MCF 10A (cell line): ENCODE data around the gene UBA5. TPM values are rescaled to one million over a fixed set of nuclear protein-coding genes. Genes with fewer than 3 reads are reported as not detected.

Experiments
- BruUV-seq: library from RNA; stranded (reverse); fragments of 400-500 nt; replicated peaks from 2 replicates; lab custom pipeline; 2021; lab: Mats Ljungman, UMichigan
- CTCF ChIA-PET: fragments of 300-600 bp; sonication (Branson Sonifier 250); formaldehyde crosslinking; extraction: SDS; loops from one replicate; lab custom pipeline; 2021; ENCODE audit warnings: antibody characterized with exemption, inconsistent platforms; lab: Yijun Ruan, JAX
- POLR2A ChIA-PET: fragments of 300-600, 350-650 bp; sonication (Branson Sonifier 250); formaldehyde crosslinking; extraction: SDS; loops from one replicate; lab custom pipeline; 2020; ENCODE audit warnings: antibody characterized with exemption, inconsistent platforms; lab: Yijun Ruan, JAX
- DNase-seq: peaks from one replicate; pipeline ENCODE4 v3.0.0-alpha.2; 2018; ENCODE audit not compliant: unreplicated experiment
- H3K27ac Mint-ChIP-seq: one replicate; pipeline ENCODE4 v1.8.0; 2022; ENCODE audit warnings: mild to moderate bottlenecking, low read depth, mixed read lengths; ENCODE audit not compliant: unreplicated experiment
- H3K27me3 Mint-ChIP-seq: one replicate; pipeline ENCODE4 v1.8.0; 2022; ENCODE audit warnings: mixed read lengths; ENCODE audit not compliant: insufficient read depth, unreplicated experiment
- H3K36me3 Mint-ChIP-seq: one replicate; pipeline ENCODE4 v1.8.0; 2022; ENCODE audit warnings: mild to moderate bottlenecking, moderate library complexity, mixed read lengths; ENCODE audit not compliant: insufficient read depth, unreplicated experiment
- H3K4me1 Mint-ChIP-seq: one replicate; pipeline ENCODE4 v1.8.0; 2022; ENCODE audit warnings: mixed read lengths; ENCODE audit not compliant: insufficient read depth, unreplicated experiment
- H3K4me3 Mint-ChIP-seq: one replicate; pipeline ENCODE4 v1.8.0; 2022; ENCODE audit warnings: mild to moderate bottlenecking, moderate library complexity, mixed read lengths; ENCODE audit not compliant: unreplicated experiment
- H3K9me3 Mint-ChIP-seq: one replicate; pipeline ENCODE4 v1.8.0; 2022; ENCODE audit warnings: mixed read lengths; ENCODE audit not compliant: unreplicated experiment
- intact Hi-C: fragments of 100-400 bp; cut with micrococcal nuclease; formaldehyde crosslinking; loops from 2 replicates; pipeline ENCODE4 v1.14.1; 2022
- total RNA-seq: library from RNA; stranded (reverse); gene quantifications from 2 replicates; pipeline ENCODE4 v1.2.3, GENCODE V29; 2022
- TF ChIP-seq, protein P1 (sequence below): fragments of 200-600 bp; IDR thresholded peaks from one replicate; pipeline ENCODE4 v1.8.0; 2022; ENCODE audit warnings: antibody characterized with exemption, mild to moderate bottlenecking; ENCODE audit not compliant: unreplicated experiment

UBA5 gene
- total RNA-seq, 1 experiment from 2014 or later = 47.7 TPM

DNA sequence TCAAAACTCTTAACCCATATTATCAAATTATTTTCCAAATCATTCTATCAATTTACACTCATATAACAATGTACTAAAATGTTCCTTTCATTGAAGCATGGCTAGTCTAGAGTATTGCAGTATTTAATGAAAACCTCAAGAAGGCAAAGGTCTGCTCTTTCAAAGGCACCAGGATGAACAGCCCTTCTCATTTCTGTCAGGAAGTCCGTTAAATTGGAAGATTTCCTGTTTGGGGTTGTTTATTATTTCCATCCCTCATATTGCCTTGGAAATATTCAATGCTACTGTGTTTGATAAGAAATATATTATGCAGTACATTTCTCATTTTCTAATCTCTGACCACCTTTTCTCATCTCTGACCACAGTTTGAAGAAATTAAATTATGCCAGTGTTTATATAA is 38.0 kb upstream of the UBA5 start:
- TF ChIP-seq, protein P1, sequence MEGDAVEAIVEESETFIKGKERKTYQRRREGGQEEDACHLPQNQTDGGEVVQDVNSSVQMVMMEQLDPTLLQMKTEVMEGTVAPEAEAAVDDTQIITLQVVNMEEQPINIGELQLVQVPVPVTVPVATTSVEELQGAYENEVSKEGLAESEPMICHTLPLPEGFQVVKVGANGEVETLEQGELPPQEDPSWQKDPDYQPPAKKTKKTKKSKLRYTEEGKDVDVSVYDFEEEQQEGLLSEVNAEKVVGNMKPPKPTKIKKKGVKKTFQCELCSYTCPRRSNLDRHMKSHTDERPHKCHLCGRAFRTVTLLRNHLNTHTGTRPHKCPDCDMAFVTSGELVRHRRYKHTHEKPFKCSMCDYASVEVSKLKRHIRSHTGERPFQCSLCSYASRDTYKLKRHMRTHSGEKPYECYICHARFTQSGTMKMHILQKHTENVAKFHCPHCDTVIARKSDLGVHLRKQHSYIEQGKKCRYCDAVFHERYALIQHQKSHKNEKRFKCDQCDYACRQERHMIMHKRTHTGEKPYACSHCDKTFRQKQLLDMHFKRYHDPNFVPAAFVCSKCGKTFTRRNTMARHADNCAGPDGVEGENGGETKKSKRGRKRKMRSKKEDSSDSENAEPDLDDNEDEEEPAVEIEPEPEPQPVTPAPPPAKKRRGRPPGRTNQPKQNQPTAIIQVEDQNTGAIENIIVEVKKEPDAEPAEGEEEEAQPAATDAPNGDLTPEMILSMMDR = no peak
- POLR2A ChIA-PET = no interaction called here
- Mint-ChIP-seq H3K4me3 (no peak overlapping the region), H3K27me3 (no peaks in the 10 kb centered on the region), H3K4me1 (no peaks in the 10 kb centered on the region), H3K27ac (no peak overlapping the region), H3K9me3 (peaks cover 11% of the 10 kb centered on the region), H3K36me3 (peaks cover 39% of the 10 kb centered on the region)
- intact Hi-C loops = no loop called here
- CTCF ChIA-PET = no interaction called here
- no TSS peak for BruUV-seq
- DNase-seq = no peak

DNA sequence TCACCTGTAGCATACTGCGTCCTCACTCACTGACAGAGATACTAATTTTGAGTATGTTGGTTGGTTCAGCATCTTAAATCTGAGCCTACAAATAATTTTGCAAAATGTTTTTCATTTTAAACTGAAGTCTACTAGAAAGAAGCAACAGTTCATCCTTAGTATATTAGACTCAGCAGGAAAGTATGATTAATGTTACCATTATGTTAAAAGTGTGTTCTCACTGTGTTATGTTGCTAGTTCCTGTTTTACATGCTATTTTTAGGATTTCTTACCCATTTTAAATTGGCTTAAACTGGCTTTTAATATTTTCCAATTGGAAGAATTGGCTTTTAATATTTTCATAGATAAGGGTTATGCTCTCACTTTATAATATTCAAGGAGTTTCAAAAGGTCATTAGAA is 37.4 kb upstream of the UBA5 start:
- TF ChIP-seq, protein P1 = no peak
- CTCF ChIA-PET = interaction anchor here (0.9 to 1.4 kb wide), 3 partner anchors 16 to 87 kb away, joined by 3 to 4 read pairs (median 3); no protein-coding TSS in a partner anchor

DNA sequence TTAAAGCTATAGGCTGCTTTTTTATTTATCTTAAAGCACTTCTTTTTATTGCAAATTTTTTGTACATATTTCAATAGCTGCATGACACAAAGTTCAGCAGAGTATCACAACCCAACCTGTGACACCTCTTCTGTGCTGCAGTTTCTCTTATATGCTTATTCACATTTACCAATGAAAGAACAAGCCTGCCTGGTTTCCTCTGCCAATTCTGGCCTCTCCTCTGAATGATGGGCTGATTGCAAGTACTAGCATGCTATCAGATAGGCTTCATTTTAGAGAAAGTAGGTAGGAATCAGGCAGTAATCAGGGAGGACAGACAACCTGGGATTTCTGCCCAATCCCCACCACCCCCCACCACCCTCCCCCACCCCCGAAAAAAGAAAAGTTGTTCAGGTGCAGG is 36.5 kb upstream of the UBA5 start:
- Mint-ChIP-seq H3K4me3 (no peak overlapping the region), H3K27me3 (no peaks in the 10 kb centered on the region), H3K27ac (no peak overlapping the region), H3K9me3 (peaks cover 11% of the 10 kb centered on the region), H3K36me3 (peaks cover 33% of the 10 kb centered on the region), H3K4me1 (no peaks in the 10 kb centered on the region)
- DNase-seq = no peak
- ChIA-PET CTCF (interaction anchor here (0.9 to 1.4 kb wide), 3 partner anchors 15 to 88 kb away, joined by 3 to 4 read pairs (median 3); no protein-coding TSS in a partner anchor), POLR2A (no interaction called here)
- intact Hi-C loops = no loop called here
- TF ChIP-seq, protein P1 = no peak
- no TSS peak for BruUV-seq

More for the DNA sequence above, 37.4 kb upstream of the UBA5 start:
- DNase-seq = no peak
- Mint-ChIP-seq H3K4me3 (no peak overlapping the region), H3K4me1 (no peaks in the 10 kb centered on the region), H3K9me3 (peaks cover 11% of the 10 kb centered on the region), H3K27ac (no peak overlapping the region), H3K36me3 (peaks cover 33% of the 10 kb centered on the region), H3K27me3 (no peaks in the 10 kb centered on the region)
- intact Hi-C loops = no loop called here
- BruUV-seq = no TSS peak
- POLR2A ChIA-PET = no interaction called here

DNA sequence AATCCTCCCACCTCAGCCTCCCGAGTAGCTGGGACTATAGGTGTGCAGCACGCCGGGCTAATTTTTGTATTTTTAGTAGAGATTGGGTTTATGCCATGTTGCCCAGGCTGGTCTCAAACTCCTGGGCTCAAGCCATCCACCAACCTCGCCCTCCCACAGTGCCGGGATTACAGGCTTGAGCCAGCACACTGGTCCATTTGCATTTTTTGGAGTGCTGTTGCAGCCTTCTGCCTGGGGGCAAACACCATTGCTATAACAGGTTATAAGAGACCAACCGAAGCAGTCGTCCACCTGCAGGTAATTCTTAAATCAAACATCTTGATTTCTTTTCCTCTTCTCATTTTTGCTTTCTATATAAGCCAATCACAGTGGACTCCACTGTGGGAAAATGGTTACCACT is 35.3 kb upstream of the UBA5 start:
- H3K9me3 Mint-ChIP-seq = peaks cover 11% of the 10 kb centered on the region
- H3K27me3 Mint-ChIP-seq = no peaks in the 10 kb centered on the region
- no peak overlapping the region for H3K27ac Mint-ChIP-seq
- DNase-seq = no peak
- intact Hi-C loops = no loop called here
- CTCF ChIA-PET = interaction anchor here (2.4 kb wide), 1 partner anchor 18 kb away, joined by 11 read pairs; no protein-coding TSS in a partner anchor
- POLR2A ChIA-PET = no interaction called here
- H3K4me1 Mint-ChIP-seq = peaks cover 3% of the 10 kb centered on the region
- H3K36me3 Mint-ChIP-seq = peaks cover 37% of the 10 kb centered on the region
- TF ChIP-seq, protein P1 = no peak
- BruUV-seq = no TSS peak
- no peak overlapping the region for H3K4me3 Mint-ChIP-seq
